ENCODE results near the gene EGR2.

EGR2 gene

DNA sequence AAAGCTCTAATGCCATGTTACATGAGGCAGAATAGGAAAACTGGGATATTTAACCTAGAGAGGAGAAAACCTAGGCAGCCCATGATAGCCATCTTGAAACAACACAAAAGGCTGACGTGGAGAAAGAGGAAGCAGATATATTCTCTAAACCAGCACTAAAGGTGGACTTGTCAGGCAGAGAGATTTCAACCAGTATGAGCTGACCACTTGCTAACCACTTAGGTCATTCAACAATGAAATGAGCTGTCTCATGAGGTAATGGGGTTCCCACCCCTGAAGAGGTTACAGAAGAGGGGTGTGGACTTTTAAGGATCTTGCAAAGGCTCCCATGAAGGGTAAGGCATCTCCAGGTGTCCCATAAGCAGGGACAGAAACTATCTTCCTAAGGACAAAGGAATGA lies 26.8 kb upstream of the EGR2 start:
- no peak for DNase-seq (ENCODE audit: low read depth)
- TF ChIP-seq CTCF (IDR thresholded peaks at IDR 0.05; ENCODE audit: insufficient read depth, low read depth, low read length, missing control alignments), result no peak
- H3K4me3 ChIP-seq (ENCODE audit: low read length), result no peak overlapping the region

- DNase-seq (ENCODE audit: low read depth), result no peak
- no peak overlapping the region for H3K4me3 ChIP-seq (ENCODE audit: low read length)
- no peak for TF ChIP-seq CTCF (IDR thresholded peaks at IDR 0.05; ENCODE audit: insufficient read depth, low read depth, low read length, missing control alignments)
Observed at GRCh38 chr10:62839590-62839989, 23.4 kb upstream of the EGR2 start.

DNA sequence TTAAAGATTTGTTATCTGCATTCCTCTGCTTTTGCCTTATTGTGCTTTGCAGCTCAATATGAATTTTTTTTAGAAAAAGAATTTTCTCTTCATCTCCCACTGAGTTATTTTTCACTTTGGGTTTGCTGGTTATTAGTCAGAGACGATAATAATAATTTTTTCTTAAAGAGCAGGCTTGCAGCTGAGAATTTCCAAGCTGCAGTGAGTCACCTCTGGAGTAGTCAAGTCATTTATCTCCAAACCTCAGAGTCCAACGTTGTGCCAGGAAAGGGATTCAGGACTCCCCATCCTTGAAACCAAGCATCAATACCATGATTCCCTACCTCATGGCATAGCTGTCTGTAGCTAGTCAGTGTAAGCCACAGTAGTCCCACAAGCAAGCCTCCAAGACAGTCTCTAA lies 15.2 kb upstream of the EGR2 start:
- no peak overlapping the region for H3K4me3 ChIP-seq (ENCODE audit: low read length)
- no peak for TF ChIP-seq CTCF (IDR thresholded peaks at IDR 0.05; ENCODE audit: insufficient read depth, low read depth, low read length, missing control alignments)
- DNase-seq (ENCODE audit: low read depth), result peak; percentile 16

GRCh38 chr10:62830679-62831078 lies 14.5 kb upstream of the EGR2 start:
- no peak for TF ChIP-seq CTCF (IDR thresholded peaks at IDR 0.05; ENCODE audit: insufficient read depth, low read depth, low read length, missing control alignments)
- no peak for DNase-seq (ENCODE audit: low read depth)
- H3K4me3 ChIP-seq (ENCODE audit: low read length), result no peak overlapping the region

DNA sequence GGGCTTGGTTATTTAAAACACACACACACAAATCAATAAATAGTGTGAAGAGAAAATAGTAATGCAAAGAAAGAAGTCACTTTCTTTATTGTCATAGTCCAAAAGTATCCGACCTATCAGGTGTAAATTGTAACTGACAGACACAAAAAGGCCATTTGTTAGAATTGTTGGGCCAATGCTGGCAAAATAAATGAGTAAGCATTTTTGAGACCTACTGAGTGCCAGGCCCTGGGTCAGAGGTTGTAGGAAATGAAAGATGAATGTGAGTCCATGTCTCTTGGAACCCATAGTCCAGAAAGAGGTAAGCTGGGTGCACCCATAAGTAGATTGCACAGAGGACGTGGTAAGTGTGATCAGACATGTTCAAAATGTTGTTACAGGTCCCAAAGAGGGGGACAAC lies 13.5 kb upstream of the EGR2 start:
- no peak for TF ChIP-seq CTCF (IDR thresholded peaks at IDR 0.05; ENCODE audit: insufficient read depth, low read depth, low read length, missing control alignments)
- DNase-seq (ENCODE audit: low read depth), result no peak
- no peak overlapping the region for H3K4me3 ChIP-seq (ENCODE audit: low read length)

- TF ChIP-seq CTCF (IDR thresholded peaks at IDR 0.05; ENCODE audit: insufficient read depth, low read depth, low read length, missing control alignments), result no peak
- no peak for DNase-seq (ENCODE audit: low read depth)
- no peak overlapping the region for H3K4me3 ChIP-seq (ENCODE audit: low read length)
Observed at GRCh38 chr10:62826273-62826672, 10.1 kb upstream of the EGR2 start.

DNA sequence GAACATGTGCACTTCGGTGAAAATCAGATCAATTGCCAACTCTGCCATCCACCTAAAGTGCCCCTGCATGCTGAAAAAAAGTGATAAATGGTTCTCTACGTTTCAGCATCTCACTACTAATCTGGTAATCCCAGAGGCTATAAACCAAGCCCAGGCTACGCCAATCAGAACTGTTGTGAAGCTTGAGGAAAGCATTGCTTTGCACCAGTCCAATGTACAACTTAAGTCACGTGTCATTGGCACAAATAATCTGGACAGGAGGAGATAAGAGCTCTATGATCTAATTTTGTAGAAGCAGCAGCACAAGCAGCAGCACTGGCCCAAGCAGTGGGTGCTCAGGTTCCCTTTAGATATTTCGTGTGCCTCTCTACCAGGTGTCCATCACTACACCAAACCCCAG lies 4.4 kb upstream of the EGR2 start:
- no peak overlapping the region for H3K4me3 ChIP-seq (ENCODE audit: low read length)
- no peak for TF ChIP-seq CTCF (IDR thresholded peaks at IDR 0.05; ENCODE audit: insufficient read depth, low read depth, low read length, missing control alignments)

More for the DNA sequence above, 4.4 kb upstream of the EGR2 start:
- DNase-seq (ENCODE audit: low read depth), result no peak
